Measurements from ENCODE around the gene SLC25A21.

DNA sequence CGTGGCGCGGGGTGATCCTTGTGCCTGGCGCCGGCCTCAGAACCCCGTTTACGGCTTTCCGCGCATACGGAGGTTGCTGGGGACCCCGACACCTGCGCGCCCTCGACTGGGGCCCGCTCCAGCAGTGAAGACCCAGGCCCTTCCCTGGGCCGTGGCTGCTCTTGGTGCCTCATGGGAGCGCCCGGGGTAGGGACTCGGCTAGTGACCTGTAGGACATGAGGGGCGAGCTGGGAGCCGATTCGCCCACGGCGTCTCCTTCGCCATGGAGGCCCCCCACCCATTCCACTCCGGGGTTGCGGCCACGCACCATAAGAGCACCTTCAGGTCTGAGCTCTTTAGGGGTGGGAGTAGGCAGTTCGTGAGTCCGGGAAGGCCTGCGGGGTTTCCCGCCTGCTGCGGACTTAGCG lies 525.0 kb downstream of the SLC25A21 start:
- TF ChIP-seq CTCF (IDR thresholded peaks at IDR 0.05; ENCODE audit: insufficient read depth, low read length, poor library complexity, severe bottlenecking), result no peak
- TF ChIP-seq EZH2phosphoT487 (conservative IDR thresholded peaks at IDR 0.05; ENCODE audit: low read length), result no peak

All from SU-DHL-6 (cell line).